Tibial nerve (tissue), 3 donors: ENCODE measurements around the gene HIKESHI.

ENCODE experiments used
- CTCF ChIP-seq, 5 experiments: fragments of 200-600 bp in 3 of 5; fragments of 450-650 bp in 2 of 5; sonication (generic) in 3 of 5; IDR thresholded peaks; one replicate each; pipeline ENCODE4 v1.5.1; 2016 to 2019; ENCODE audit warnings: antibody characterized with exemption in 5 of 5, mild to moderate bottlenecking in 3 of 5, moderate library complexity in 2 of 5
- POLR2A ChIP-seq, 2 donors: fragments of 450-650 bp; IDR thresholded peaks; one replicate each; pipeline ENCODE4 v1.6.1; 2017; ENCODE audit warnings: antibody characterized with exemption in 2 of 2, mild to moderate bottlenecking in 2 of 2, moderate library complexity in 2 of 2

- no peak for TF ChIP-seq CTCF (IDR thresholded peaks at IDR 0.05)
- no peak for TF ChIP-seq POLR2A (IDR thresholded peaks at IDR 0.05)
These were observed 44.5 kb downstream of the HIKESHI start for GRCh38 chr11:86346513-86346912.
